HepG2 (cell line): ENCODE results near the gene GK. TPM values are rescaled to one million over a fixed set of nuclear protein-coding genes. Genes with fewer than 3 reads are reported as not detected.

Experiments
- ATF3 ChIP-seq: sonication (generic); formaldehyde crosslinking; IDR thresholded peaks from 2 replicates; pipeline ENCODE4 v1.4.0; 2020; ENCODE audit warnings: missing genetic modification reagents
- ATRX ChIP-seq: sonication (generic); formaldehyde crosslinking; IDR thresholded peaks from 2 replicates; pipeline ENCODE4 v1.4.0; 2020; ENCODE audit warnings: missing genetic modification reagents, borderline replicate concordance
- CREB1 ChIP-seq, 2 experiments: fragments of 450-650 bp in 1 of 2; IDR thresholded peaks; 2 replicates each; pipeline ENCODE4 v1.6.1; 2016 to 2017; ENCODE audit warnings: control low read depth in 1 of 2, mild to moderate bottlenecking in 1 of 2, missing compliant biosample characterization in 1 of 2, missing genetic modification characterization in 1 of 2
- HOXA9 ChIP-seq: sonication (generic); formaldehyde crosslinking; IDR thresholded peaks from 2 replicates; pipeline ENCODE4 v1.8.1; 2022; ENCODE audit warnings: missing genetic modification reagents, mild to moderate bottlenecking, moderate library complexity, borderline replicate concordance
- IRF9 ChIP-seq: sonication (generic); formaldehyde crosslinking; IDR thresholded peaks from 2 replicates; pipeline ENCODE4 v1.8.0; 2022; ENCODE audit warnings: missing genetic modification reagents, mild to moderate bottlenecking, borderline replicate concordance
- KDM3A ChIP-seq: IDR thresholded peaks from 2 replicates; pipeline ENCODE4 v1.6.1; 2018; ENCODE audit warnings: low read depth, missing compliant biosample characterization
- KLF13 ChIP-seq: sonication (generic); formaldehyde crosslinking; IDR thresholded peaks from 2 replicates; pipeline ENCODE4 v1.4.0; 2020; ENCODE audit warnings: mild to moderate bottlenecking, missing genetic modification reagents
- MIXL1 ChIP-seq: IDR thresholded peaks from 2 replicates; pipeline ENCODE4 v1.6.1; 2016
- MYNN ChIP-seq: sonication (generic); formaldehyde crosslinking; IDR thresholded peaks from 2 replicates; pipeline ENCODE4 v1.4.0; 2020; ENCODE audit warnings: mild to moderate bottlenecking, low read depth, missing genetic modification reagents
- RBM22 ChIP-seq: fragments of 200-400 bp; formaldehyde crosslinking; optimal IDR thresholded peaks from 2 replicates; pipeline ENCODE3; 2017; ENCODE audit warnings: mild to moderate bottlenecking, low read length, moderate library complexity
- SAP130 ChIP-seq: IDR thresholded peaks from 2 replicates; pipeline ENCODE4 v1.6.1; 2016; ENCODE audit warnings: low read depth
- SCMH1 ChIP-seq: sonication (generic); formaldehyde crosslinking; IDR thresholded peaks from 2 replicates; pipeline ENCODE4 v1.9.0; 2021; ENCODE audit warnings: missing genetic modification reagents, mild to moderate bottlenecking, borderline replicate concordance
- SMC3 ChIP-seq: IDR thresholded peaks from 2 replicates; pipeline ENCODE4 v1.6.1; 2011; ENCODE audit warnings: low read length, improper control_type of control experiment
- SRF ChIP-seq: IDR thresholded peaks from 2 replicates; pipeline ENCODE4 v1.6.1; 2011; ENCODE audit warnings: mild to moderate bottlenecking, low read depth, low read length, moderate library complexity
- TERF1 ChIP-seq: sonication (generic); formaldehyde crosslinking; IDR thresholded peaks from 2 replicates; pipeline ENCODE4 v1.8.0; 2022; ENCODE audit warnings: mild to moderate bottlenecking, missing genetic modification reagents, moderate library complexity
- TMF1 ChIP-seq: sonication (generic); formaldehyde crosslinking; IDR thresholded peaks from 2 replicates; pipeline ENCODE4 v1.8.1; 2022; ENCODE audit warnings: low read depth, missing genetic modification reagents
- ZNF143 ChIP-seq: sonication (generic); formaldehyde crosslinking; IDR thresholded peaks from 2 replicates; pipeline ENCODE4 v1.4.0; 2020; ENCODE audit warnings: missing genetic modification reagents
- ZNF768 ChIP-seq: sonication (generic); formaldehyde crosslinking; IDR thresholded peaks from 2 replicates; pipeline ENCODE4 v1.4.0; 2020; ENCODE audit warnings: missing genetic modification reagents
- ZSCAN9 ChIP-seq: IDR thresholded peaks from 2 replicates; pipeline ENCODE4 v1.6.1; 2016; ENCODE audit warnings: borderline replicate concordance
- polyA plus RNA-seq, 8 experiments: library from polyadenylated mRNA; depleted of rRNA in 3 of 8; stranded (reverse) in 7 of 8; unstranded in 1 of 8; fragments of >200 nt; fragmentation: Illumina TruSeq in 4 of 8; extraction: Trizol in 4 of 8; gene quantifications; 2 replicates each; pipeline versions ENCODE4 v1.2.1 to v1.2.3, GENCODE V29; 2011 to 2016; ENCODE audit warnings: low read depth in 4 of 8, missing spikeins in 1 of 8, mixed read lengths in 1 of 8; ENCODE audit not compliant: insufficient read depth in 1 of 8
- total RNA-seq, 5 experiments: library from RNA; depleted of rRNA; stranded (reverse); fragments of >200 nt; fragmentation: Illumina TruSeq; extraction: Trizol; gene quantifications; 2 replicates each; pipeline ENCODE4 v1.2.3, GENCODE V29; 2016; ENCODE audit warnings: low read depth in 1 of 5
- TF ChIP-seq, protein P1 (sequence below): sonication (generic); formaldehyde crosslinking; IDR thresholded peaks from 2 replicates; pipeline ENCODE4 v1.4.0; 2020; ENCODE audit warnings: mild to moderate bottlenecking, missing genetic modification reagents, borderline replicate concordance
- TF ChIP-seq, protein P2 (sequence below): sonication (generic); formaldehyde crosslinking; IDR thresholded peaks from 2 replicates; pipeline ENCODE4 v1.4.0; 2020; ENCODE audit warnings: mild to moderate bottlenecking, missing genetic modification reagents

The GK gene
- total and polyA plus RNA-seq, 2 of the 13 experiments (the other 11 are each of a cell fraction or from before 2014, with no cell fraction given), result 64.2 to 265 TPM

- no peak for TF ChIP-seq TERF1 (CRISPR knock-in tag)
- no peak for TF ChIP-seq SRF
- TF ChIP-seq, protein P1, sequence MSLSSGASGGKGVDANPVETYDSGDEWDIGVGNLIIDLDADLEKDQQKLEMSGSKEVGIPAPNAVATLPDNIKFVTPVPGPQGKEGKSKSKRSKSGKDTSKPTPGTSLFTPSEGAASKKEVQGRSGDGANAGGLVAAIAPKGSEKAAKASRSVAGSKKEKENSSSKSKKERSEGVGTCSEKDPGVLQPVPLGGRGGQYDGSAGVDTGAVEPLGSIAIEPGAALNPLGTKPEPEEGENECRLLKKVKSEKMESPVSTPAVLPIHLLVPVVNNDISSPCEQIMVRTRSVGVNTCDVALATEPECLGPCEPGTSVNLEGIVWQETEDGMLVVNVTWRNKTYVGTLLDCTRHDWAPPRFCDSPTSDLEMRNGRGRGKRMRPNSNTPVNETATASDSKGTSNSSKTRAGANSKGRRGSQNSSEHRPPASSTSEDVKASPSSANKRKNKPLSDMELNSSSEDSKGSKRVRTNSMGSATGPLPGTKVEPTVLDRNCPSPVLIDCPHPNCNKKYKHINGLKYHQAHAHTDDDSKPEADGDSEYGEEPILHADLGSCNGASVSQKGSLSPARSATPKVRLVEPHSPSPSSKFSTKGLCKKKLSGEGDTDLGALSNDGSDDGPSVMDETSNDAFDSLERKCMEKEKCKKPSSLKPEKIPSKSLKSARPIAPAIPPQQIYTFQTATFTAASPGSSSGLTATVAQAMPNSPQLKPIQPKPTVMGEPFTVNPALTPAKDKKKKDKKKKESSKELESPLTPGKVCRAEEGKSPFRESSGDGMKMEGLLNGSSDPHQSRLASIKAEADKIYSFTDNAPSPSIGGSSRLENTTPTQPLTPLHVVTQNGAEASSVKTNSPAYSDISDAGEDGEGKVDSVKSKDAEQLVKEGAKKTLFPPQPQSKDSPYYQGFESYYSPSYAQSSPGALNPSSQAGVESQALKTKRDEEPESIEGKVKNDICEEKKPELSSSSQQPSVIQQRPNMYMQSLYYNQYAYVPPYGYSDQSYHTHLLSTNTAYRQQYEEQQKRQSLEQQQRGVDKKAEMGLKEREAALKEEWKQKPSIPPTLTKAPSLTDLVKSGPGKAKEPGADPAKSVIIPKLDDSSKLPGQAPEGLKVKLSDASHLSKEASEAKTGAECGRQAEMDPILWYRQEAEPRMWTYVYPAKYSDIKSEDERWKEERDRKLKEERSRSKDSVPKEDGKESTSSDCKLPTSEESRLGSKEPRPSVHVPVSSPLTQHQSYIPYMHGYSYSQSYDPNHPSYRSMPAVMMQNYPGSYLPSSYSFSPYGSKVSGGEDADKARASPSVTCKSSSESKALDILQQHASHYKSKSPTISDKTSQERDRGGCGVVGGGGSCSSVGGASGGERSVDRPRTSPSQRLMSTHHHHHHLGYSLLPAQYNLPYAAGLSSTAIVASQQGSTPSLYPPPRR (CRISPR knock-in tag), result no peak
- TF ChIP-seq CREB1 (IDR thresholded peaks at IDR 0.05), result no peak
- peak; percentile 57; the same call in 1 of the 2 replicates for TF ChIP-seq CREB1 (CRISPR knock-in tag; IDR thresholded peaks at IDR 0.05)
- TF ChIP-seq SAP130 (CRISPR knock-in tag), result peak; percentile 53; the same call in 1 of the 2 replicates
- TF ChIP-seq KDM3A, result no peak
- no peak for TF ChIP-seq MYNN (CRISPR knock-in tag)
- TF ChIP-seq ZNF768 (CRISPR knock-in tag), result no peak
- no peak for TF ChIP-seq ATF3 (CRISPR knock-in tag)
- no peak for TF ChIP-seq HOXA9
- TF ChIP-seq SCMH1, result no peak
- no peak for TF ChIP-seq SMC3
- no peak for TF ChIP-seq ZSCAN9
- no peak for TF ChIP-seq KLF13 (CRISPR knock-in tag)
- no peak for TF ChIP-seq TMF1 (CRISPR knock-in tag)
- no peak for TF ChIP-seq IRF9 (CRISPR knock-in tag)
- TF ChIP-seq ZNF143 (CRISPR knock-in tag), result no peak
- TF ChIP-seq MIXL1 (CRISPR knock-in tag), result peak; percentile 62; the same call in 1 of the 2 replicates
- TF ChIP-seq ATRX (CRISPR knock-in tag), result no peak
- no peak for TF ChIP-seq RBM22
- TF ChIP-seq, protein P2, sequence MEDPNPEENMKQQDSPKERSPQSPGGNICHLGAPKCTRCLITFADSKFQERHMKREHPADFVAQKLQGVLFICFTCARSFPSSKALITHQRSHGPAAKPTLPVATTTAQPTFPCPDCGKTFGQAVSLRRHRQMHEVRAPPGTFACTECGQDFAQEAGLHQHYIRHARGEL (CRISPR knock-in tag), result no peak
These were observed 40.9 kb downstream of the GK start (continued) for GRCh38 chrX:30693999-30694650.
